HepG2 (cell line): ENCODE measurements around the gene PLXNA4.

Source experiments
- CBFB ChIP-seq: sonication (generic); formaldehyde crosslinking; IDR thresholded peaks from 2 replicates; pipeline ENCODE4 v1.4.0; 2020; ENCODE audit warnings: missing genetic modification reagents
- EP300 ChIP-seq, 3 experiments: sonication (generic) in 1 of 3; formaldehyde crosslinking in 1 of 3; IDR thresholded peaks; 2 replicates each; pipeline versions ENCODE4 v1.5.1 to v1.6.1; 2011 to 2020; ENCODE audit warnings: low read depth in 2 of 3, low read length in 2 of 3, borderline replicate concordance in 1 of 3, improper control_type of control experiment in 1 of 3, mild to moderate bottlenecking in 1 of 3, missing genetic modification reagents in 1 of 3, moderate library complexity in 1 of 3
- EZH2 ChIP-seq: conservative IDR thresholded peaks from 2 replicates; pipeline ENCODE4 v1.6.1; 2012; ENCODE audit warnings: mild to moderate bottlenecking, low read depth, low read length, moderate library complexity
- GLI4 ChIP-seq: sonication (generic); formaldehyde crosslinking; IDR thresholded peaks from 2 replicates; pipeline ENCODE4 v1.5.1; 2020; ENCODE audit warnings: missing genetic modification reagents, mild to moderate bottlenecking, moderate library complexity, borderline replicate concordance
- JUND ChIP-seq: sonication (generic); formaldehyde crosslinking; IDR thresholded peaks from 2 replicates; pipeline ENCODE4 v1.8.0; 2022; ENCODE audit warnings: mild to moderate bottlenecking, missing genetic modification reagents
- PHB2 ChIP-seq: fragments of 450-650 bp; IDR thresholded peaks from 2 replicates; pipeline ENCODE4 v1.6.1; 2018; ENCODE audit not compliant: partially characterized antibody
- SMARCE1 ChIP-seq: fragments of 450-650 bp; IDR thresholded peaks from 2 replicates; pipeline ENCODE4 v1.6.1; 2017; ENCODE audit warnings: borderline replicate concordance
- TAF1 ChIP-seq: sonication (generic); formaldehyde crosslinking; IDR thresholded peaks from 2 replicates; pipeline ENCODE4 v1.4.0; 2020; ENCODE audit warnings: missing genetic modification reagents
- ZNF138 ChIP-seq: sonication (generic); formaldehyde crosslinking; IDR thresholded peaks from 2 replicates; pipeline ENCODE4 v1.5.0; 2020; ENCODE audit warnings: mild to moderate bottlenecking, low read depth, missing genetic modification reagents
- ZNF224 ChIP-seq: sonication (generic); formaldehyde crosslinking; IDR thresholded peaks from 2 replicates; pipeline ENCODE4 v1.5.0; 2020; ENCODE audit warnings: mild to moderate bottlenecking, missing genetic modification reagents
- ZNF615 ChIP-seq: sonication (generic); formaldehyde crosslinking; IDR thresholded peaks from 2 replicates; pipeline ENCODE4 v1.5.0; 2020; ENCODE audit warnings: mild to moderate bottlenecking, missing genetic modification reagents, borderline replicate concordance

DNA sequence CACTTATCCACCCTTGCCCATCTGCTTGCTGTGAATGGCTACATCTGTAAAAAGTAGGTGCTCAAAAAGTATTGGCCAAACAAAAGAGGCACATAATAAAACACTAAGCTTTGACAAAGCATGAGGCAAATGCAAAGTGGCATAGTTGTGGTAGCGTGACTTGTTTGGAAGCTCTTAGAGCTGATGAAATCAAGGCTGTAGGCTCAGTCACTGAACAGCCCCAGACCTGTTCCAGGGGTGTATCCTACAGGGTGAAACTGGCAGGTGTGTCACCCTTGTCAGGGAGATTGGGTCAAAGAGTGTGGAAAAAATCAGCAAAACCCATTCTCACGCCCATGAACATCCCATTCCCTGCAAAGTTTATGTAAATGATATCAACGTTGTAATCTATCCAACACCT is 427.4 kb downstream of the PLXNA4 start:
- TF ChIP-seq ZNF615 (CRISPR knock-in tag) (no peak), SMARCE1 (no peak), PHB2 (no peak), EP300 (IDR thresholded peaks at IDR 0.05; ENCODE audit: low read depth in 2 of 2, low read length in 2 of 2) (no peak), EP300 (CRISPR knock-in tag; IDR thresholded peaks at IDR 0.05; ENCODE audit: borderline replicate concordance) (no peak), ZNF224 (no peak), TAF1 (CRISPR knock-in tag) (no peak), ZNF138 (CRISPR knock-in tag) (no peak), CBFB (CRISPR knock-in tag) (no peak), EZH2 (no peak), GLI4 (CRISPR knock-in tag) (no peak), JUND (CRISPR knock-in tag) (no peak)
